GM12801 (cell line): ENCODE results near the gene HEATR5B.

Experiments
- CTCF ChIP-seq: IDR thresholded peaks from one replicate; pipeline ENCODE4 v1.5.1; 2011; ENCODE audit warnings: control low read depth; ENCODE audit not compliant: insufficient read length; ENCODE audit errors: extremely low read depth

HEATR5B gene

GRCh38 chr2:37090019-37090477 is 5.9 kb upstream of the HEATR5B start:
- TF ChIP-seq CTCF: no peak

- TF ChIP-seq CTCF: no peak
Measured at GRCh38 chr2:37085731-37086147, 1.6 kb upstream of the HEATR5B start.

- TF ChIP-seq CTCF: no peak
Measured at GRCh38 chr2:37084797-37085196, 625 bp upstream of the HEATR5B start.

GRCh38 chr2:37080689-37081088 is 3.5 kb downstream of the HEATR5B start:
- TF ChIP-seq CTCF: no peak

- no peak for TF ChIP-seq CTCF
Measured at GRCh38 chr2:37080266-37080665, 3.9 kb downstream of the HEATR5B start.

- TF ChIP-seq CTCF: no peak
Measured at GRCh38 chr2:37070931-37071330, 13.2 kb downstream of the HEATR5B start.

- no peak for TF ChIP-seq CTCF
Measured at GRCh38 chr2:37068686-37069085, 15.5 kb downstream of the HEATR5B start.

GRCh38 chr2:37061776-37062175 is 22.4 kb downstream of the HEATR5B start:
- no peak for TF ChIP-seq CTCF
